H1 (cell line): ENCODE measurements around the gene NFX1. TPM values are rescaled to one million over a fixed set of nuclear protein-coding genes. Genes with fewer than 3 reads are reported as not detected.

Experiments used
- CEBPB ChIP-seq: IDR thresholded peaks from 2 replicates; pipeline ENCODE4 v1.6.1; 2012; ENCODE audit warnings: low read depth, low read length
- CHD7 ChIP-seq: fragments of 300-600 bp; sonication (generic); IDR thresholded peaks from 2 replicates; pipeline ENCODE4 v1.7.1; 2012; ENCODE audit warnings: low read length, moderate library complexity, mild to moderate bottlenecking, inconsistent platforms; ENCODE audit not compliant: insufficient replicate concordance
- HDAC2 ChIP-seq, 2 experiments: fragments of 300-600 bp in 1 of 2; sonication (generic) in 1 of 2; IDR thresholded peaks; 2 replicates each; pipeline ENCODE4 v1.6.1; 2011 to 2012; ENCODE audit warnings: low read depth in 2 of 2, low read length in 2 of 2, mild to moderate bottlenecking in 2 of 2, moderate library complexity in 2 of 2, borderline replicate concordance in 1 of 2, inconsistent platforms in 1 of 2
- KDM4A ChIP-seq: IDR thresholded peaks from one replicate; pipeline ENCODE4 v1.7.1; 2012; ENCODE audit warnings: low read depth, mild to moderate bottlenecking, moderate library complexity, low read length, inconsistent platforms; ENCODE audit not compliant: severe bottlenecking
- MAFK ChIP-seq: IDR thresholded peaks from 2 replicates; pipeline ENCODE4 v1.6.1; 2012; ENCODE audit warnings: low read depth, mild to moderate bottlenecking, improper control_type of control experiment, low read length
- PHF8 ChIP-seq: fragments of 200-600 bp; sonication (generic); conservative IDR thresholded peaks from 2 replicates; pipeline ENCODE4 v1.7.1; 2012; ENCODE audit warnings: low read depth, mild to moderate bottlenecking, inconsistent platforms, low read length, moderate library complexity
- RBBP5 ChIP-seq: IDR thresholded peaks from 2 replicates; pipeline ENCODE4 v1.7.1; 2012; ENCODE audit warnings: low read depth, mild to moderate bottlenecking, inconsistent platforms, low read length, moderate library complexity, borderline replicate concordance
- SIRT6 ChIP-seq: IDR thresholded peaks from one replicate; pipeline ENCODE4 v1.7.1; 2012; ENCODE audit warnings: low read length, inconsistent platforms
- SRF ChIP-seq: IDR thresholded peaks from 2 replicates; pipeline ENCODE4 v1.6.1; 2011; ENCODE audit warnings: mild to moderate bottlenecking, low read depth, low read length, moderate library complexity
- YY1 ChIP-seq: IDR thresholded peaks from 2 replicates; pipeline ENCODE4 v1.6.1; 2011; ENCODE audit warnings: low read depth, mild to moderate bottlenecking, low read length
- ZNF274 ChIP-seq: IDR thresholded peaks from 2 replicates; pipeline ENCODE4 v1.7.0; 2012; ENCODE audit warnings: low read length, borderline replicate concordance; ENCODE audit errors: extremely low read depth
- polyA plus RNA-seq, 7 experiments: library from polyadenylated mRNA; depleted of rRNA in 3 of 7; stranded (reverse) in 5 of 7; unstranded in 2 of 7; fragments of >200 nt in 5 of 7; fragments of 200-250 nt in 2 of 7; gene quantifications; 1 replicate in 5 of 7; 2 replicates in 1 of 7; 4 replicates in 1 of 7; pipeline versions ENCODE4 v1.2.1 to v1.2.3, GENCODE V29; 2011 to 2013; ENCODE audit warnings: missing spikeins in 2 of 7, mixed read lengths in 2 of 7
- total RNA-seq: library from RNA; stranded (reverse); fragmentation: NEBNext Ultra II Directional; extraction: Animal tissue kit (Norgen Biotek cat#: 25700); gene quantifications from 2 replicates; pipeline ENCODE4 v1.2.1, GENCODE V29; 2021

NFX1 gene
- total and polyA plus RNA-seq, 2 of the 8 experiments (the other 6 are each of a cell fraction or from before 2014, with no cell fraction given): 19.4 to 28.4 TPM

- TF ChIP-seq CHD7 (no peak), CEBPB (no peak), RBBP5 (no peak), SIRT6 (no peak), PHF8 (no peak), HDAC2 (IDR thresholded peaks at IDR 0.05; ENCODE audit: borderline replicate concordance in 1 of 2, low read depth in 2 of 2, low read length in 2 of 2) (no peak), KDM4A (no peak), SRF (no peak), MAFK (no peak), ZNF274 (no peak), YY1 (no peak)
Observed at GRCh38 chr9:33294670-33295432, 4.5 kb downstream of the NFX1 start (continued).
